Measurements from ENCODE around the gene POU6F2. TPM values are rescaled to one million over a fixed set of nuclear protein-coding genes. Genes with fewer than 3 reads are reported as not detected.

Gene POU6F2
- total RNA-seq, 1 experiment from 2014 or later = 0.27 TPM

- BruUV-seq (replicated peaks) = no TSS peak
- Histone ChIP-seq H4K20me1 (ENCODE audit: insufficient read depth) (no peaks in the 10 kb centered on the region), H3K9ac (ENCODE audit: low read length) (no peak overlapping the region), H3K4me2 (ENCODE audit: low read length) (no peak overlapping the region), H3K4me3 (replicated peaks in 1 of 2; ENCODE audit: low read depth in 1 of 2, low read length in 2 of 2) (no peak overlapping the region), H2AFZ (ENCODE audit: low read depth, low read length, poor library complexity, severe bottlenecking) (no peak overlapping the region), H3K9me2 (ENCODE audit: insufficient read depth) (no peaks in the 10 kb centered on the region), H3K4me1 (ENCODE audit: control insufficient read depth in 1 of 2, insufficient read depth in 2 of 2, low read length in 2 of 2) (0 out of 4 replicates have a peak, but pooled peaks cover 0 to 2% of the 10 kb centered on the region in 2 experiments), H3K79me2 (ENCODE audit: insufficient read depth, low read length) (no peaks in the 10 kb centered on the region), H3K27me3 (ENCODE audit: insufficient read depth, low read length) (peaks cover 10% of the 10 kb centered on the region; the same call in 1 of the 2 replicates), H3K9me3 (ENCODE audit: control insufficient read depth in 1 of 2, insufficient read depth in 1 of 2, low read depth in 1 of 2, low read length in 2 of 2) (no peaks in the 10 kb centered on the region), H3K27ac (ENCODE audit: low read depth, low read length) (no peak overlapping the region), H3K36me3 (ENCODE audit: control insufficient read depth in 1 of 2, insufficient read depth in 2 of 2, low read length in 2 of 2) (no peaks in the 10 kb centered on the region)
- intact Hi-C loops (cut with micrococcal nuclease) = loop anchor here (5.0 kb wide), 1 partner anchor 137 kb away; no protein-coding TSS in a partner anchor
- CTCF ChIA-PET = no interaction called here
- no peak for ATAC-seq
- RAD21 ChIA-PET (ENCODE audit: low non-redundant PET in 1 of 2, low total read pairs in 2 of 2, uncharacterized antibody in 2 of 2, unreplicated experiment in 2 of 2) = no interaction called here
- no peak for TF ChIP-seq POLR2AphosphoS5 (IDR thresholded peaks at IDR 0.05; ENCODE audit: low read depth, low read length)
- TF ChIP-seq SRF (IDR thresholded peaks at IDR 0.05; ENCODE audit: low read depth) = no peak
- no peak for TF ChIP-seq EZH2 (IDR thresholded peaks at IDR 0.05)
- TF ChIP-seq REST (IDR thresholded peaks at IDR 0.05; ENCODE audit: low read depth) = no peak
- TF ChIP-seq CTCF (IDR thresholded peaks at IDR 0.05 in 2 of 3, conservative IDR thresholded peaks at IDR 0.05 in 1 of 3; ENCODE audit: borderline replicate concordance in 1 of 3, insufficient read depth in 1 of 3, low read depth in 2 of 3, low read length in 2 of 3) = no peak
- no peak for TF ChIP-seq CBX3 (IDR thresholded peaks at IDR 0.05; ENCODE audit: low read depth)
- TF ChIP-seq TCF7L2 (IDR thresholded peaks at IDR 0.05; ENCODE audit: borderline replicate concordance, extremely low read depth, insufficient read depth, insufficient read length) = no peak
- POLR2A ChIA-PET = no interaction called here
- DNase-seq (ENCODE audit: low read depth, low spot score) = no peak
Measured at GRCh38 chr7:38934536-38934935, 43.2 kb upstream of the POU6F2 start.
